Transverse colon (tissue), 4 donors: ENCODE data around the gene PLPPR4. TPM values are rescaled to one million over a fixed set of nuclear protein-coding genes. Genes with fewer than 3 reads are reported as not detected.
A peak's percentile ranks its signal among the peaks of the same experiment; 100 is the strongest.

ENCODE experiments used
- DNase-seq: peaks from one replicate; pipeline ENCODE4 v3.0.0-alpha.2; 2019
- H3K27ac ChIP-seq, 4 donors: fragments of 200-600 bp; sonication (generic); 2 replicates each; pipeline ENCODE4 v1.5.1; 2016 to 2018; ENCODE audit warnings: inconsistent platforms in 4 of 4
- H3K27me3 ChIP-seq: fragments of 200-600 bp; sonication (generic); 2 replicates; pipeline ENCODE4 v1.5.1; 2017; ENCODE audit warnings: inconsistent platforms
- H3K36me3 ChIP-seq, 4 donors: fragments of 200-600 bp; sonication (generic); 2 replicates each; pipeline ENCODE4 v1.5.1; 2017 to 2019; ENCODE audit warnings: inconsistent platforms in 4 of 4
- H3K4me1 ChIP-seq, 4 donors: fragments of 200-600 bp; sonication (generic); 2 replicates each; pipeline ENCODE4 v1.5.1; 2017 to 2020; ENCODE audit warnings: inconsistent platforms in 4 of 4
- H3K4me3 ChIP-seq, 4 donors: fragments of 200-600 bp; sonication (generic); 1 replicate in 1 of 4; 2 replicates in 3 of 4; pipeline versions ENCODE4 v1.5.1 to v1.6.1; 2017 to 2019; ENCODE audit warnings: inconsistent platforms in 4 of 4
- H3K9me3 ChIP-seq, 2 donors: fragments of 200-600 bp; sonication (generic); 2 replicates each; pipeline ENCODE4 v1.5.1; 2017 to 2019; ENCODE audit warnings: inconsistent platforms in 2 of 2
- CTCF ChIP-seq, 5 experiments: fragments of 200-600 bp in 3 of 5; fragments of 450-650 bp in 2 of 5; sonication (generic) in 3 of 5; IDR thresholded peaks; 1 replicate in 2 of 5; 2 replicates in 3 of 5; pipeline ENCODE4 v1.5.1; 2016 to 2017; ENCODE audit warnings: antibody characterized with exemption in 5 of 5, inconsistent platforms in 3 of 5, mild to moderate bottlenecking in 2 of 5, moderate library complexity in 1 of 5
- EP300 ChIP-seq: sonication (generic); formaldehyde crosslinking; IDR thresholded peaks from one replicate; pipeline ENCODE4 v1.6.1; 2017; ENCODE audit warnings: antibody characterized with exemption, low read depth
- POLR2A ChIP-seq: fragments of 450-650 bp; IDR thresholded peaks from one replicate; pipeline ENCODE4 v1.6.1; 2016; ENCODE audit warnings: antibody characterized with exemption, mild to moderate bottlenecking, moderate library complexity
- POLR2AphosphoS5 ChIP-seq, 3 donors: sonication (generic); formaldehyde crosslinking; IDR thresholded peaks; one replicate each; pipeline ENCODE4 v1.6.1; 2016; ENCODE audit warnings: antibody characterized with exemption in 3 of 3
- WGBS, 2 donors: methylation state at CpG; one replicate each; pipeline ENCODE4 v1.1.5; 2018; ENCODE audit warnings: low coverage in 1 of 2; 5-methylcytosine and 5-hydroxymethylcytosine counted together
- in situ Hi-C, 4 donors: fragments of 200-750 bp; cut with MboI; loops; one replicate each; pipeline versions ENCODE4 v1.15.0 to v1.15.1; 2017; ENCODE audit warnings: low sequenced_read_pairs in 3 of 4, low pct_ligation_motif_present in 1 of 4, low pct_unique_long_range_greater_than_20kb in 1 of 4
- intact Hi-C: fragments of 100-400 bp; cut with DNase I; formaldehyde crosslinking; loops from one replicate; pipeline ENCODE4 v1.15.1; 2023; ENCODE audit warnings: low total_unique reads
- total RNA-seq, 4 donors: library from RNA; depleted of rRNA; stranded (reverse); fragments of >200 nt; gene quantifications; one replicate each; pipeline ENCODE4 v1.1.0, GENCODE V29; 2016

Gene PLPPR4
- total RNA-seq, 4 donors from 2014 or later: 0.37 to 21.5 (median 0.68) TPM

- no peaks in the 10 kb centered on the region for H3K9me3 ChIP-seq
- H3K4me1 ChIP-seq: no peaks in the 10 kb centered on the region
- H3K27ac ChIP-seq: no peak overlapping the region
- no peaks in the 10 kb centered on the region for H3K36me3 ChIP-seq
- no peak overlapping the region for H3K4me3 ChIP-seq
- DNase-seq: no peak
- intact Hi-C loops (no loop called here), in situ Hi-C loops (no loop called here)
- H3K27me3 ChIP-seq: no peaks in the 10 kb centered on the region
- no peak for TF ChIP-seq EP300
- TF ChIP-seq CTCF (IDR thresholded peaks at IDR 0.05): peak in 2 of 5 experiments; percentile 26 to 29
- 73 to 85% methylated on average over 3 of the region's 3 CpGs for WGBS, 2 donors
These were observed 62.1 kb downstream of the PLPPR4 start for GRCh38 chr1:99326215-99326949.

GRCh38 chr1:99327357-99327756 is 63.1 kb downstream of the PLPPR4 start:
- Histone ChIP-seq H3K4me1 (no peaks in the 10 kb centered on the region), H3K9me3 (no peaks in the 10 kb centered on the region), H3K27me3 (no peaks in the 10 kb centered on the region), H3K4me3 (no peak overlapping the region), H3K27ac (no peak overlapping the region), H3K36me3 (no peaks in the 10 kb centered on the region)
- TF ChIP-seq POLR2A (no peak), POLR2AphosphoS5 (IDR thresholded peaks at IDR 0.05) (no peak), EP300 (no peak), CTCF (IDR thresholded peaks at IDR 0.05) (no peak)
- in situ Hi-C loops: no loop called here
- intact Hi-C loops: no loop called here
- DNase-seq: no peak
- WGBS, 2 donors: 37 to 45% methylated on average over 3 of the region's 3 CpGs

GRCh38 chr1:99328171-99328570 is 63.9 kb downstream of the PLPPR4 start:
- Histone ChIP-seq H3K36me3 (no peaks in the 10 kb centered on the region), H3K27me3 (no peaks in the 10 kb centered on the region), H3K4me1 (no peaks in the 10 kb centered on the region), H3K9me3 (no peaks in the 10 kb centered on the region), H3K27ac (no peak overlapping the region), H3K4me3 (no peak overlapping the region)
- in situ Hi-C loops (no loop called here), intact Hi-C loops (no loop called here)
- no peak for TF ChIP-seq CTCF (IDR thresholded peaks at IDR 0.05)
- TF ChIP-seq POLR2AphosphoS5 (IDR thresholded peaks at IDR 0.05): no peak
- no peak for TF ChIP-seq POLR2A
- no peak for TF ChIP-seq EP300
- DNase-seq: no peak
- 67 to 74% methylated on average over 1 of the region's 1 CpG for WGBS, 2 donors

GRCh38 chr1:99331083-99331482 is 66.8 kb downstream of the PLPPR4 start:
- no peak overlapping the region for H3K4me3 ChIP-seq
- no peaks in the 10 kb centered on the region for H3K27me3 ChIP-seq
- H3K36me3 ChIP-seq: no peaks in the 10 kb centered on the region
- 61 to 96% methylated on average over 3 of the region's 3 CpGs for WGBS, 2 donors
- intact Hi-C loops (no loop called here), in situ Hi-C loops (no loop called here)
- no peaks in the 10 kb centered on the region for H3K4me1 ChIP-seq
- TF ChIP-seq EP300 (no peak), POLR2A (no peak), CTCF (IDR thresholded peaks at IDR 0.05) (no peak), POLR2AphosphoS5 (IDR thresholded peaks at IDR 0.05) (no peak)
- no peak for DNase-seq
- H3K9me3 ChIP-seq: no peaks in the 10 kb centered on the region
- H3K27ac ChIP-seq: no peak overlapping the region
